Activated T-cell treated with anti-CD3 and anti-CD28 coated beads, Interleukin-2, amount 50 U/mL, for 24 hours (primary cell): Measurements from ENCODE around the gene CPAMD8.

Experiments
- DNase-seq: peaks from one replicate; pipeline ENCODE4 v3.0.0-alpha.2; 2020
- H3K27ac Mint-ChIP-seq: 2 replicates; pipeline ENCODE4 v1.8.0; 2020; ENCODE audit warnings: mild to moderate bottlenecking, mixed read lengths
- H3K27me3 Mint-ChIP-seq: 2 replicates; pipeline ENCODE4 v1.8.0; 2020; ENCODE audit warnings: mixed read lengths
- H3K36me3 Mint-ChIP-seq: 2 replicates; pipeline ENCODE4 v1.8.0; 2020; ENCODE audit warnings: low read depth, mixed read lengths
- H3K4me1 Mint-ChIP-seq: 2 replicates; pipeline ENCODE4 v1.8.0; 2020; ENCODE audit warnings: low read depth, mixed read lengths
- H3K4me3 Mint-ChIP-seq: 2 replicates; pipeline ENCODE4 v1.8.0; 2020; ENCODE audit warnings: mild to moderate bottlenecking, moderate library complexity, mixed read lengths
- H3K9me3 Mint-ChIP-seq: 2 replicates; pipeline ENCODE4 v1.8.0; 2020; ENCODE audit warnings: mixed read lengths

CPAMD8 gene

GRCh38 chr19:16896146-16897028, 130.2 kb downstream of the CPAMD8 start:
- no peak for DNase-seq
- Mint-ChIP-seq H3K4me3 (peak overlapping the region; percentile 25), H3K27ac (peak overlapping the region; percentile 47), H3K27me3 (peaks cover 50% of the 10 kb centered on the region), H3K9me3 (no peaks in the 10 kb centered on the region), H3K4me1 (peaks cover 18% of the 10 kb centered on the region), H3K36me3 (no peaks in the 10 kb centered on the region)

DNA sequence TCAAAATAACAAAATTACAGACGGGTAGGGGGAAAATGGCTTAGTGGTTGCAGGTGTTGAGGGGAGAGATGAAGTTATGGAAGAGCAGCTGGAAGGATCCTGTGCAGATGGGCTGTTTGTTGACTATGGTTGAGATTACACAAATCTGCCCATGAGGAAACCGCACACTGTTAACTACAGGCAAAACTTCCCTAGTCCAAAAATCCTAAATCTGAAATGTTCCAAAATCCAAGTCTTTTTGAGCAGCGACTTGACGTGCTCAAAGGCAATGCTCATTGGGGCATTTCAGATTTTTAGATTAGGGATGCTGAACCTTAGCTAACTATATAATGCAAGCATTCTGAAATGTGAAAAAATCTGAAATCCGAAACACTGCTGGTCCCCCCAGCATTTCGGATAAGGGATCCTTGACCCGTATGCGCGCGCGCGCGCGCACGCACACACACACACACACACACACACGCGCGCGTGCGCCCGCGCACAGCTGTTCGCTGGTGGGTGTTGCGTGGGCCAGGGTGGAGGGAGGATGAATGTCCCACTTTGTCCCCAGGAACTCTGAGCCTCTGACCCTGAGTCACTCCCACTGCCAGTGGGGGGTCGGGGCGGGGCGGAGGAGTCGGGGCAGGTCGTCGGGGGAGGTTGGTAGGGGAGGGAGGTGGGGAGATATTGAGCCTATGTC, 131.0 kb downstream of the CPAMD8 start:
- no peak for DNase-seq
- Mint-ChIP-seq H3K9me3 (no peaks in the 10 kb centered on the region), H3K36me3 (no peaks in the 10 kb centered on the region), H3K27ac (no peak overlapping the region), H3K4me1 (peaks cover 18% of the 10 kb centered on the region), H3K4me3 (peak overlapping the region; percentile 6), H3K27me3 (peaks cover 51% of the 10 kb centered on the region)

DNA sequence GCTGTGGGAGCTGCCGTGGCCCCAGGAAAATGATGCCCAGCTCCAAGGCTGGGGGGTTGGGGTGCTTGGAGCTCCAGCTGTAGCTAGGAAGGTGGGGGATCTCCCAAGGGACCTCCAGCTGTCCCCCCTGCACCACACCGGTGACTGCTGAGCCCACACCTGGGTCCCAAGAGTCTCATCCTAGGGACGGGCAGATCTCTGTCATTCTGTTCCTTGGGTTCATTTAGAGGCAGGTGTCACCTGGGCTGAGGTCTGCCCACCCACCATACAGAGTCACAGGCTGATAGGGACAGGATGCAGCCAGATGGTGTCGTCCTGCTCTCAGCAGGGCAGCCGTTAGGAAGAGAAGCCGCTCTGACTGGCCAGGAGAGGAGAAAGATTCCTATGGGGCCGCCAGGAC, 132.5 kb downstream of the CPAMD8 start:
- DNase-seq: no peak
- Mint-ChIP-seq H3K9me3 (no peaks in the 10 kb centered on the region), H3K27me3 (peaks cover 60% of the 10 kb centered on the region), H3K4me3 (no peak overlapping the region), H3K4me1 (peaks cover 14% of the 10 kb centered on the region), H3K27ac (no peak overlapping the region), H3K36me3 (no peaks in the 10 kb centered on the region)

GRCh38 chr19:16893686-16893989, 133.0 kb downstream of the CPAMD8 start:
- Mint-ChIP-seq H3K27ac (no peak overlapping the region), H3K9me3 (no peaks in the 10 kb centered on the region), H3K36me3 (no peaks in the 10 kb centered on the region), H3K27me3 (peaks cover 60% of the 10 kb centered on the region), H3K4me3 (no peak overlapping the region), H3K4me1 (peaks cover 17% of the 10 kb centered on the region)
- DNase-seq: no peak

GRCh38 chr19:16892868-16893685, 133.5 kb downstream of the CPAMD8 start:
- DNase-seq: no peak
- no peak overlapping the region for H3K4me3 Mint-ChIP-seq
- no peaks in the 10 kb centered on the region for H3K36me3 Mint-ChIP-seq

GRCh38 chr19:16892436-16892835, 134.2 kb downstream of the CPAMD8 start:
- no peak overlapping the region for H3K27ac Mint-ChIP-seq
- peaks cover 15% of the 10 kb centered on the region for H3K4me1 Mint-ChIP-seq

More at GRCh38 chr19:16892868-16893685, 133.5 kb downstream of the CPAMD8 start:
- Mint-ChIP-seq H3K4me1 (peaks cover 15% of the 10 kb centered on the region), H3K27me3 (peaks cover 60% of the 10 kb centered on the region), H3K9me3 (no peaks in the 10 kb centered on the region), H3K27ac (no peak overlapping the region)

GRCh38 chr19:16891696-16892382, 134.8 kb downstream of the CPAMD8 start:
- Mint-ChIP-seq H3K4me1 (peaks cover 15% of the 10 kb centered on the region), H3K36me3 (no peaks in the 10 kb centered on the region), H3K27ac (no peak overlapping the region), H3K4me3 (no peak overlapping the region), H3K9me3 (no peaks in the 10 kb centered on the region), H3K27me3 (peaks cover 68% of the 10 kb centered on the region)
- DNase-seq: no peak

More at GRCh38 chr19:16892436-16892835, 134.2 kb downstream of the CPAMD8 start:
- H3K9me3 Mint-ChIP-seq: no peaks in the 10 kb centered on the region
- no peak for DNase-seq
- peaks cover 64% of the 10 kb centered on the region for H3K27me3 Mint-ChIP-seq
- no peaks in the 10 kb centered on the region for H3K36me3 Mint-ChIP-seq
- H3K4me3 Mint-ChIP-seq: no peak overlapping the region

- Mint-ChIP-seq H3K9me3 (no peaks in the 10 kb centered on the region), H3K27me3 (peaks cover 63% of the 10 kb centered on the region), H3K4me1 (peaks cover 13% of the 10 kb centered on the region), H3K27ac (no peak overlapping the region), H3K36me3 (no peaks in the 10 kb centered on the region), H3K4me3 (no peak overlapping the region)
- DNase-seq: no peak
Measured at GRCh38 chr19:16890461-16891184, 136.0 kb downstream of the CPAMD8 start.

DNA sequence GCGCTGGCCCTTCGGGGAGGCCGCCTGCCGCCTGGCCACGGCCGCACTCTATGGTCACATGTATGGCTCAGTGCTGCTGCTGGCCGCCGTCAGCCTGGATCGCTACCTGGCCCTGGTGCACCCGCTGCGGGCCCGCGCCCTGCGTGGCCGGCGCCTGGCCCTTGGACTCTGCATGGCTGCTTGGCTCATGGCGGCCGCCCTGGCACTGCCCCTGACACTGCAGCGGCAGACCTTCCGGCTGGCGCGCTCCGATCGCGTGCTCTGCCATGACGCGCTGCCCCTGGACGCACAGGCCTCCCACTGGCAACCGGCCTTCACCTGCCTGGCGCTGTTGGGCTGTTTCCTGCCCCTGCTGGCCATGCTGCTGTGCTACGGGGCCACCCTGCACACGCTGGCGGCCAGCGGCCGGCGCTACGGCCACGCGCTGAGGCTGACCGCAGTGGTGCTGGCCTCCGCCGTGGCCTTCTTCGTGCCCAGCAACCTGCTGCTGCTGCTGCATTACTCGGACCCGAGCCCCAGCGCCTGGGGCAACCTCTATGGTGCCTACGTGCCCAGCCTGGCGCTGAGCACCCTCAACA, 136.6 kb downstream of the CPAMD8 start:
- no peak for DNase-seq
- H3K36me3 Mint-ChIP-seq: no peaks in the 10 kb centered on the region
- peaks cover 56% of the 10 kb centered on the region for H3K27me3 Mint-ChIP-seq
- H3K27ac Mint-ChIP-seq: no peak overlapping the region
- H3K4me3 Mint-ChIP-seq: no peak overlapping the region
- no peaks in the 10 kb centered on the region for H3K9me3 Mint-ChIP-seq
- H3K4me1 Mint-ChIP-seq: peaks cover 13% of the 10 kb centered on the region

- DNase-seq: no peak
- Mint-ChIP-seq H3K4me1 (peaks cover 13% of the 10 kb centered on the region), H3K9me3 (no peaks in the 10 kb centered on the region)
Measured at GRCh38 chr19:16889366-16889882, 137.2 kb downstream of the CPAMD8 start.

DNA sequence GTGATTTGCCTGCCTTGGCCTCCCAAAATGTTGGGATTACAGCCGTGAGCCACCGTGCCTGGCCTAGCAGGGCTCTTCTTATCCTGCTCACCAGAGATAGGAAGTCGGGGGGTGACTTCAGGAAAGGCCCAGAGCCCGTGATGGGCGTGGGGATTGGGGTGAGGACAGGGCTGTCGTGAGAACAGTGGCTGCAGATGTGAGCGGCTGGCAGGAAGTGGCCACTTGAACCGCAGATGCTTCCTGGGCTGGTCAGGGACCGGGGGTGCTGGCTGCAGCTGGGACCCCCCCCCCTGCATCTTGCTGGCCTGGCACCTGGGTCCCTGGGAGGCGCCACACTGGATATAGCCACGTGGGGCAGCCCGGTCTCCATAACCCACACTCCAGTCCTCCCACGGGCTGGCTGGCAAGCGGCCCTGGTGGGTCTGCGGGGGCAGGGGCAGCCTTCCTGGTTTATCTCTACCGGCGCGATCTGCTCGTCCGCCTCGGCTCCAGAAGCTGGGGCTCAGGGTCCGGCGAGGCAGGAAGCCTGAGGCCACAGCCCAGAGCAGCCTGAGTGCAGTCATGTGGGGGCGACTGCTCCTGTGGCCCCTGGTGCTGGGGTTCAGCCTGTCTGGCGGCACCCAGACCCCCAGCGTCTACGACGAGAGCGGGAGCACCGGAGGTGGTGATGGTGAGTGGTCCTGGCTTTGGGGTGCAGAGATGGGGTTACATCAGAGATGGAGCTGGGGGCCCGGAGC, 137.8 kb downstream of the CPAMD8 start, which contains the start of gene F2RL3:
Gene F2RL3 (plus strand): TSS at position 371 of the 737 bp plus-strand sequence. CDS start 191 bp downstream, at position 562.
- Mint-ChIP-seq H3K4me3 (no peak within 1 kb of the TSS), H3K36me3 (no peaks in the 10 kb centered on the region), H3K27me3 (peaks cover 45% of the 10 kb centered on the region), H3K27ac (no peak within 1 kb of the TSS), H3K4me1 (peaks cover 11% of the 10 kb centered on the region), H3K9me3 (no peaks in the 10 kb centered on the region)
- DNase-seq: no peak

More at GRCh38 chr19:16889366-16889882, 137.2 kb downstream of the CPAMD8 start:
- Mint-ChIP-seq H3K27ac (no peak overlapping the region), H3K4me3 (no peak overlapping the region), H3K27me3 (peaks cover 51% of the 10 kb centered on the region), H3K36me3 (no peaks in the 10 kb centered on the region)

GRCh38 chr19:16887353-16888265, 139.0 kb downstream of the CPAMD8 start:
- peaks cover 7% of the 10 kb centered on the region for H3K4me1 Mint-ChIP-seq
- H3K36me3 Mint-ChIP-seq: no peaks in the 10 kb centered on the region
- peaks cover 5% of the 10 kb centered on the region for H3K9me3 Mint-ChIP-seq
- H3K4me3 Mint-ChIP-seq: no peak overlapping the region
- H3K27me3 Mint-ChIP-seq: peaks cover 35% of the 10 kb centered on the region
- DNase-seq: no peak
- H3K27ac Mint-ChIP-seq: no peak overlapping the region
